Gastroesophageal sphincter (tissue), 4 donors: Measurements from ENCODE around the gene PIGR. TPM values are rescaled to one million over a fixed set of nuclear protein-coding genes. Genes with fewer than 3 reads are reported as not detected.
"Not testable (repeated sequence)": the region's sequence is repeated elsewhere in the genome, so short reads cannot be mapped to it uniquely, and the experiment has no call there.

ENCODE experiments used
- ATAC-seq: fragments of 150-250 bp; one replicate; pipeline ENCODE4 v1.9.1; 2016; ENCODE audit warnings: mild to moderate bottlenecking, moderate library complexity
- H3K27ac ChIP-seq, 4 donors: fragments of 200-600 bp; sonication (generic) in 3 of 4; 1 replicate in 3 of 4; 2 replicates in 1 of 4; pipeline ENCODE4 v1.5.1; 2016 to 2019
- H3K27me3 ChIP-seq: fragments of 200-600 bp; sonication (generic); one replicate; pipeline ENCODE4 v1.5.1; 2019
- H3K36me3 ChIP-seq, 2 donors: fragments of 200-600 bp; sonication (generic); one replicate each; pipeline ENCODE4 v1.5.1; 2019; ENCODE audit warnings: control low read depth in 1 of 2
- H3K4me1 ChIP-seq, 3 donors: fragments of 200-600 bp; sonication (generic); 1 replicate in 2 of 3; 2 replicates in 1 of 3; pipeline ENCODE4 v1.5.1; 2016 to 2019; ENCODE audit warnings: control low read depth in 2 of 3
- H3K4me3 ChIP-seq, 2 donors: fragments of 200-600 bp; sonication (generic); one replicate each; pipeline ENCODE4 v1.5.1; 2019; ENCODE audit warnings: mild to moderate bottlenecking in 1 of 2, moderate library complexity in 1 of 2
- H3K9me3 ChIP-seq, 3 donors: fragments of 200-600 bp; sonication (generic); one replicate each; pipeline ENCODE4 v1.5.1; 2017 to 2019; ENCODE audit warnings: control low read depth in 2 of 3
- CTCF ChIP-seq, 4 experiments: fragments of 200-600 bp in 2 of 4; fragments of 450-650 bp in 2 of 4; sonication (generic) in 1 of 4; IDR thresholded peaks; one replicate each; pipeline ENCODE4 v1.5.1; 2017 to 2019; ENCODE audit warnings: antibody characterized with exemption in 4 of 4, mild to moderate bottlenecking in 2 of 4, moderate library complexity in 2 of 4
- EP300 ChIP-seq: sonication (generic); formaldehyde crosslinking; IDR thresholded peaks from one replicate; pipeline ENCODE4 v1.6.1; 2017; ENCODE audit warnings: antibody characterized with exemption, mild to moderate bottlenecking
- POLR2A ChIP-seq, 2 donors: fragments of 450-650 bp; IDR thresholded peaks; one replicate each; pipeline ENCODE4 v1.6.1; 2017; ENCODE audit warnings: antibody characterized with exemption in 2 of 2, mild to moderate bottlenecking in 2 of 2, moderate library complexity in 1 of 2
- POLR2AphosphoS5 ChIP-seq: sonication (generic); formaldehyde crosslinking; IDR thresholded peaks from one replicate; pipeline ENCODE4 v1.6.1; 2017; ENCODE audit warnings: antibody characterized with exemption
- WGBS, 2 donors: methylation state at CpG; one replicate each; pipeline ENCODE4 v1.1.5; 2018; ENCODE audit warnings: low coverage in 1 of 2; 5-methylcytosine and 5-hydroxymethylcytosine counted together
- total RNA-seq, 4 donors: library from RNA; depleted of rRNA; stranded (reverse); fragments of >200 nt; gene quantifications; one replicate each; pipeline ENCODE4 v1.1.0, GENCODE V29; 2016

PIGR gene
- total RNA-seq, 4 donors from 2014 or later = 0.16 to 256 (median 0.35) TPM

DNA sequence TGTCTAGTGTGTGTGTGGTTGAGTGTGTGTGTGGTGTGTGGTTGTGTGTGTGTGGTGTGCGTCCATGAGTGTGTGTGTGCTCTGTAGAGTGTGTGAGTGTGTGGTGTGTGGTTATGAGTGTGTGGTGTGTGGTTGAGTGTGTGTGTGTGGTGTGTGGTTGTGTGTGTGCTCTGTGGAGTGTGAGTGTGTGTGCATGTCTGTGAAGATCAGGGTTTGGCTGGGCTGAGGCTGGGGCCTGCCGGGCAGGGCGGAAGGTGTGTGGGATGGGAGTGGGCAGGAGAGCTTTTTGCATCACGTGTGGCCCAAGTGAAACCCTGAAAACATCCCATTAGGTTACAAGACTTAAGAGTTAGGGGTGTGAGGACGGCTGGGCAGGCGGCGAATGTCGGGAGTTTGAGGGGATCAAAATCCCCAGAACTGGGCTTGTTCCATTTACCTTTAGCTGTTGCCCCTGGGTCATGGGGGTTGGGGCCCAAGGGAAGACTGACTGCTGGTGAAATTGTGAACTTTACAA lies 21.6 kb downstream of the PIGR start:
- 67 to 79% methylated on average over 7 to 8 of the region's 8 CpGs for WGBS, 2 donors

GRCh38 chr1:206923961-206924557 lies 22.2 kb downstream of the PIGR start:
- H3K4me1 ChIP-seq, H3K27ac ChIP-seq, H3K36me3 ChIP-seq, H3K4me3 ChIP-seq, H3K27me3 ChIP-seq, H3K9me3 ChIP-seq: not testable (repeated sequence)
- 76 to 80% methylated on average over 4 of the region's 4 CpGs for WGBS, 2 donors
- peak; percentile 37 for ATAC-seq

More for the DNA sequence above, 21.6 kb downstream of the PIGR start:
- Histone ChIP-seq H3K27ac (no peak overlapping the region), H3K27me3 (no peaks in the 10 kb centered on the region), H3K4me3 (no peak overlapping the region), H3K4me1 (no peaks in the 10 kb centered on the region), H3K9me3 (no peaks in the 10 kb centered on the region), H3K36me3 (no peaks in the 10 kb centered on the region)
- TF ChIP-seq CTCF (IDR thresholded peaks at IDR 0.05) (no peak), POLR2AphosphoS5 (no peak), EP300 (no peak), POLR2A (IDR thresholded peaks at IDR 0.05) (no peak)
- ATAC-seq = no peak

DNA sequence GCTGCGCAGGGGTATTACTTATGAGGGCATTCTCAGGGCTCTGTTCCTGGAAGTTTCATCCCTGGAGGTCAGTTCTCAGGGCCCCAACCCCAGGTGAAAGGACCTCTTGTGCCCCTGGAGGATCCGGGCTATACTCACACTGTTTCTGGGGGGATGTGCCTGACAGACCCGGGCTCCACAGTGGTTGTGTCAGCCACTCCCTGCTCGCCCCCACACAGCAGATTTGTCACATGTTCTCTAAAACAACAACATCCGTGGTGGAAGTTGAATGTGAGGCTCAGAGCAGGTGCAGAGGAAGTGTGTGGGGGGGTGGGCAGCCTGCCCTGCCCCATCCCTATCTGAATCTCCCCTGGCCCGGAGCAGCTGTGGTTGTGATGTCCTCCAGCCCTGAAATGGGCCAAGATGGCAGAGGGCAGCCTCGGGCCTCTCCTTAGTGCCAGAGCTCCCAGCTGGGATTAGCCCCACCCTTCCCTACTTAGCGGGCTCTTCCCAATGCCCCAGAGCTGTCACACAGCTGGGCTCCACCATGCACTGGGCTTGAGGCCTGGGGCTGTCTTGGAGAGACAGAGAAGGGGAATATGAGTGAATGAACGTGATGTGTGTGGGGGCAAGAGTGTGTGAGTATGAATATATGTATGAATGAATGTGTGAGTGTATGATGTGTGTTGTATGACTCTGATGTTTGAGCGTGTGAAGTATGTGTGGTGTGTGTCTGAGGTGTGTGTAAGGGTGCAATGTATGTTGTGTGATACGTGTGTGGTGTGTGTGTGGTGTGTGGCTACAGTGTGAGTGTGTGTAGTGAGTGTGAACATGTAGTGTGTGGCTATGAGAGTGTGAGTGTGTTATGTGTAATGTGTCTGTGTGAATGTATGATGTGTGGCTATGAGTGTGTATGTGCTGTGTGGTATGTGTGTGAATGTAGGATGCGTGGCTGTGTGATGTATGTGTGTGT lies 23.0 kb downstream of the PIGR start:
- no peaks in the 10 kb centered on the region for H3K36me3 ChIP-seq
- peak; percentile 5 for ATAC-seq
- 82 to 89% methylated on average over 4 to 5 of the region's 12 CpGs for WGBS, 2 donors
- no peak overlapping the region for H3K27ac ChIP-seq
- H3K9me3 ChIP-seq = no peaks in the 10 kb centered on the region
- no peak overlapping the region for H3K4me3 ChIP-seq
- H3K27me3 ChIP-seq = no peaks in the 10 kb centered on the region
- no peaks in the 10 kb centered on the region for H3K4me1 ChIP-seq
- TF ChIP-seq POLR2AphosphoS5 = no peak
- TF ChIP-seq CTCF (IDR thresholded peaks at IDR 0.05) = no peak
- no peak for TF ChIP-seq POLR2A (IDR thresholded peaks at IDR 0.05)
- TF ChIP-seq EP300 = no peak

- Histone ChIP-seq H3K9me3 (no peaks in the 10 kb centered on the region), H3K4me1 (no peaks in the 10 kb centered on the region), H3K36me3 (no peaks in the 10 kb centered on the region), H3K27me3 (no peaks in the 10 kb centered on the region), H3K4me3 (no peak overlapping the region), H3K27ac (no peak overlapping the region)
- WGBS, 2 donors = 80 to 100% methylated on average over 1 of the region's 1 CpG
- no peak for ATAC-seq
- no peak for TF ChIP-seq CTCF (IDR thresholded peaks at IDR 0.05)
- no peak for TF ChIP-seq POLR2A (IDR thresholded peaks at IDR 0.05)
- no peak for TF ChIP-seq POLR2AphosphoS5
- no peak for TF ChIP-seq EP300
Observed at GRCh38 chr1:206922524-206922923, 23.7 kb downstream of the PIGR start.

- Histone ChIP-seq H3K27me3 (no peaks in the 10 kb centered on the region), H3K4me1 (no peaks in the 10 kb centered on the region), H3K9me3 (no peaks in the 10 kb centered on the region), H3K27ac (no peak within 1 kb of the TSS), H3K36me3 (no peaks in the 10 kb centered on the region), H3K4me3 (no peak within 1 kb of the TSS)
- no peak for ATAC-seq
- WGBS, 2 donors = 55 to 69% methylated on average over 5 to 6 of the region's 7 CpGs
- TF ChIP-seq POLR2A (IDR thresholded peaks at IDR 0.05) (no peak), POLR2AphosphoS5 (no peak), CTCF (IDR thresholded peaks at IDR 0.05) (no peak), EP300 (no peak)
Observed at GRCh38 chr1:206921772-206922265, 24.4 kb downstream of the PIGR start, which contains the start of gene FCMR. FCMR (minus strand) TSS chr1:206921941; CDS start chr1:206921854, 87 bp downstream.
